ENCODE results near the gene TSHZ2.

TSHZ2 gene

DNA sequence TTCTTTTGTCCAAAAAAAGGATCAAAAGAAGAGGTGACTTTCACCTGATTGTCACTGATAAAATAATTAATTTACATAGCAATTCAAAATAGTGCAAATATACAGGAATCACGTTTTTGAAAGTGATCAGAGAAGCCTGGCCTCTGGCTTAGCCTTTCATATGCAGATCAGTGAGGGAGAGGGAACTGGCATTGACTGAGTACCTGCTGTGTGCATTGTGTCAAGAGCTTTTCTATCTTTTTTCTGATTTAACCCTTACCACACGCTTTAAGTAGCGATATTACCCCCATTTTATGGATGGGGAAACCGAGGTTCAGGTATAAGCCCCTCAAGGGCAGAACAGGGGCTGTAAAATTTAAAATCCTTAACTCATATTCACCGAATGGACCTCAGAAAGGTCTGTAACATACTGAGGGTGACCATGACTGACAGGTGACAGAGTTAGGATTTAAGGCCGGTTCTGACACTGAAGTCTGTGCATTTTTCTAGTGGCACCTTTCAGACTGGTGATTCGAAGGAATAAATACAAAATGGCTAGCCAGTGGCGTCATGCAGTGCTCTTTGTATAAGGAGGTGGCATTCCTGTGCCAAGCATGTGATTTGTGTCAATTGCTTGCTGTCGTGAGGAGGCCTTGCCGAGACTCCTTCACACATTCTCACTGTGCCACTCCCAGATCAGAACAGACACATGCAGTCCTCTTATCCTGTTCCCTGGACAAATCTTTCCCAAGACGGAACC is 310.2 kb downstream of the TSHZ2 start:
- Histone ChIP-seq H3K36me3 (ENCODE audit: insufficient read depth, low read length) (no peaks in the 10 kb centered on the region), H3K9ac (ENCODE audit: low read depth, low read length) (no peak overlapping the region)

DNA sequence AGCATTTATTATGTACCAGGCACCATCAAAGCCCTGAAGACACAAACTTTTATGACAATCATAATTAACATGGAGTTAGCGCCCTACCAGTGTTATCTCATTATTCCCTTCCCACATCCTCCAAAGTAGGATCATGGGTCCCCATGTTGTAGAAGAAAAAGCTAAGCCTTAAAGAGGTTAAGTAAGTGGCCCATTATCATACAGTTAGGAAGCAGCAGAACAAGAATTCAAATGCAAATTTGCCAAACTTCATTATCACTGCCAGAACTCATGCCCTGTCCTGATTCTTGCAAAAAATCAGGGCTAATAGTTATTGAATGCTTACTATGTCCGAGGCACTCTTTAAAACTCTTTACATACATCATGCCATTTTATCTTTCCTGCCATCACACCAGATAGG is 310.9 kb downstream of the TSHZ2 start:
- no peaks in the 10 kb centered on the region for H3K36me3 ChIP-seq (ENCODE audit: insufficient read depth, low read length)
- H3K9ac ChIP-seq (ENCODE audit: low read depth, low read length) = no peak overlapping the region
- peaks cover 31% of the 10 kb centered on the region for H3K4me1 ChIP-seq (ENCODE audit: insufficient read depth, low read length)
- no peaks in the 10 kb centered on the region for H3K9me3 ChIP-seq (ENCODE audit: control insufficient read depth, insufficient read depth, low read length)

More for the DNA sequence above, 310.2 kb downstream of the TSHZ2 start:
- H3K4me1 ChIP-seq (ENCODE audit: insufficient read depth, low read length) = peaks cover 31% of the 10 kb centered on the region
- H3K9me3 ChIP-seq (ENCODE audit: control insufficient read depth, insufficient read depth, low read length) = no peaks in the 10 kb centered on the region

DNA sequence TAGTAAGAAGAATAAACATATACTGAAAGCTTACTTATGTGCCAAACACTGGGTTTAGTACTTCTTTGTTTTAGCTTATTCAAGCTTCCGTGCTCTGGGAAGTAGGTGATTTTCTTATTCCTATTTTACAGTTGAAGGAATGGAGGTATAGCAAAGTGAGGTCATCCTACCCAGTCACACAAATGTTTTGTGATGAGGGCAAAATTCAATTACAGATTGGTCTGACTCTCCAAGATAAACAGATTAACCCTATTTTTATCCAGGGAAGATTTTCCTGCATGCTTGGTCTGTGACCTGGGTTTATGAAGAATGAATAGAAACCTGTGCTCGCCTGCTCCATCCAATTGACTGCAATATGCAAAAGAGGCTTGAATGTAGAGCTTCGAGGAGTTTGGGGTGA is 311.4 kb downstream of the TSHZ2 start:
- Histone ChIP-seq H3K4me1 (ENCODE audit: insufficient read depth, low read length) (peaks cover 31% of the 10 kb centered on the region), H3K36me3 (ENCODE audit: insufficient read depth, low read length) (no peaks in the 10 kb centered on the region), H3K9me3 (ENCODE audit: control insufficient read depth, insufficient read depth, low read length) (no peaks in the 10 kb centered on the region), H3K9ac (ENCODE audit: low read depth, low read length) (no peak overlapping the region)

DNA sequence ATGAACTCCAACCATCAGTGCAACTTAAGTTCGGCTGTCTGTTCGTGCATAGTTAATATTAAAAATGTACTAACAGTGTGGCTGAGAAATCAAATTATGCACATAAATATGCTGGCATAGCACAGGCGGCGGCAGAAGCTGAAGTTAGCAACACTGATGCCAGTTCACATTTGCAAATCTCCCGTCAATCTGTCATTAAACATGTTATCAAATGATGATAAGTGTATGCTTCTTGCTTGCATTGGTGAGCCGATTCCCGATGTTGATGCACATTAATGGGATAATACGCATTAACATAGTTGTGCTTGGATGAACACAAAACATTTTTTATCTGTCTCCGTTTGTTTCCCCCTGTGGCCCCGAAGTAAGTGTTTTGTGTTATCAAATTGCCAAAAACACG is 312.1 kb downstream of the TSHZ2 start:
- H3K4me1 ChIP-seq (ENCODE audit: insufficient read depth, low read length) = peaks cover 31% of the 10 kb centered on the region
- no peaks in the 10 kb centered on the region for H3K9me3 ChIP-seq (ENCODE audit: control insufficient read depth, insufficient read depth, low read length)
- no peaks in the 10 kb centered on the region for H3K36me3 ChIP-seq (ENCODE audit: insufficient read depth, low read length)
- no peak overlapping the region for H3K9ac ChIP-seq (ENCODE audit: low read depth, low read length)

- Histone ChIP-seq H3K36me3 (ENCODE audit: insufficient read depth, low read length) (no peaks in the 10 kb centered on the region), H3K9ac (ENCODE audit: low read depth, low read length) (no peak overlapping the region), H3K4me1 (ENCODE audit: insufficient read depth, low read length) (peaks cover 31% of the 10 kb centered on the region), H3K9me3 (ENCODE audit: control insufficient read depth, insufficient read depth, low read length) (no peaks in the 10 kb centered on the region)
These were observed 312.5 kb downstream of the TSHZ2 start for GRCh38 chr20:53284696-53285095.

DNA sequence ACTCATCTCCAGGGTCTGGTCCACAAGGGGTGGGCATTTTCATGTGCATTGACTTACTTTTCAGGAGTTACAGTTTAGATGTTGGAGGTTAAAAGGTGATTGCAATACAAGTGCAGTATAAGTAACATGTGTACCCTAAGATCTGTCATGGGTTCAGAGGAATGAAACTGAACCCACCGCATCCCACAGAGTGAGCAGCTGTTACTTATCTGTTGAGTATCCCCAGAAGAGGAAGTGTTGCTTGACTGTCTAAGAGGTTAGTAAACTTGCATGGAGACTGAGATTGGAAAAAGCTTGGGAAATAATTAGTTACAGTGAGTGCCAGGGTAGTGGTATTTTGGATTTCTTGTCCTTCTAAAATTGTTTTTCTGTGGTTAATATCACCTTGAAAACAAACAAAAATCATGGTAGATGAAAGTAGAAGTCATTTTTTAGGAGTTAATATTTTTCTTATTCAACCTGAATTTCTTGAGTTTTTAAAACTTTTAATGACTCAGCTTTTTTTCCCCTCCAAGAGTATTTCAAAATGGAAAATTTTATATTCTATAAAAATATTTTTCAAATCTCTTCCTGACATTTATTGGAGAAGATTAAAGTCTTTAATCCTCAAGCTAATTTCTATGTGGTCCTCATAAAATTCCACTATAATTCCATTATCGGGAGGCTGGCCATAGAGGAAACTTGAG is 315.3 kb downstream of the TSHZ2 start:
- Histone ChIP-seq H3K9me3 (ENCODE audit: control insufficient read depth, insufficient read depth, low read length) (no peaks in the 10 kb centered on the region), H3K36me3 (ENCODE audit: insufficient read depth, low read length) (no peaks in the 10 kb centered on the region), H3K9ac (ENCODE audit: low read depth, low read length) (no peak overlapping the region), H3K4me1 (ENCODE audit: insufficient read depth, low read length) (peaks cover 17% of the 10 kb centered on the region)

GRCh38 chr20:53291548-53291947 is 319.4 kb downstream of the TSHZ2 start:
- H3K9ac ChIP-seq (ENCODE audit: low read depth, low read length) = no peak overlapping the region
- H3K36me3 ChIP-seq (ENCODE audit: insufficient read depth, low read length) = no peaks in the 10 kb centered on the region
- peaks cover 6% of the 10 kb centered on the region; the same call in 1 of the 2 replicates for H3K4me1 ChIP-seq (ENCODE audit: insufficient read depth, low read length)
- no peaks in the 10 kb centered on the region for H3K9me3 ChIP-seq (ENCODE audit: control insufficient read depth, insufficient read depth, low read length)

GRCh38 chr20:53292347-53292746 is 320.2 kb downstream of the TSHZ2 start:
- no peaks in the 10 kb centered on the region for H3K36me3 ChIP-seq (ENCODE audit: insufficient read depth, low read length)

DNA sequence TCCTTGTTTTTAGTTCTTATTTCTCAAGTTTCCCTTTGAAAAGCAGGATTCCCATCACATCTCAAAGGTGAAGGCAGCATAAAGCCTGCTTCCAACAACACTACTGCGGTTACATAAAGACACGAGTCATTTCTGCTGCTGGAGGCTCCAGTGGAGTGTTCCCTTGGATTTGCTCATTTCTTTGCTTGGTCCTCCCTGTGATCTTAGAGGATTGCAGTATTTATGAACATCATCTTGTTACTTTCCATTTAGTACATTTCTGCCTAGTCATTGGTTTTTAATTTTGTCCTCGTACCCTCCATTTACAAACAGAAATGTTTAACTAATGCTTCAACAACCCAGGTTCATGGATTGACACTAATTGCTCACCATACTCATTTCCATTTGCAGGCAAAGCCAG is 322.6 kb downstream of the TSHZ2 start:
- Histone ChIP-seq H3K9ac (ENCODE audit: low read depth, low read length) (no peak overlapping the region), H3K4me1 (ENCODE audit: insufficient read depth, low read length) (peaks cover 6% of the 10 kb centered on the region; the same call in 1 of the 2 replicates), H3K36me3 (ENCODE audit: insufficient read depth, low read length) (no peaks in the 10 kb centered on the region), H3K9me3 (ENCODE audit: control insufficient read depth, insufficient read depth, low read length) (no peaks in the 10 kb centered on the region)

More at GRCh38 chr20:53292347-53292746, 320.2 kb downstream of the TSHZ2 start:
- no peak overlapping the region for H3K9ac ChIP-seq (ENCODE audit: low read depth, low read length)
- H3K9me3 ChIP-seq (ENCODE audit: control insufficient read depth, insufficient read depth, low read length) = no peaks in the 10 kb centered on the region
- H3K4me1 ChIP-seq (ENCODE audit: insufficient read depth, low read length) = peaks cover 6% of the 10 kb centered on the region; the same call in 1 of the 2 replicates

DNA sequence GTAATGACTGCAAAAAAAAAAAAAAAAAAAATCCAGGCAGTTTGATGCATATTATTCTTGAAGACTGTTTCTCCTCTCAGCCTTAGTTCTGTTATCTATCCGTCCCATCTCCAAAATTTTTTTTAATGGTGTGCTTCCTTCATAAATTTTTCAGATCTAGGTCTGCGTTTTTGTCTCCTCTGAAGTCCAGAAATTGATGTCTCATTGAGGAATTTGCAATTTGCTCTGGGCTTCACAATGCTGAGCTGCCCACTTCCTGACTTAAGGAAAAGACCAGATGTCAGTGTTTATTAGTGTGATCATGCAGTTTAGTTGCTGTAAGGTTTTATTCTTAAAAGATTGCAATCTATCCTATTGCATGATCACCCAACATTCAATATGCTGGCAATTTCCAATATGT is 323.9 kb downstream of the TSHZ2 start:
- Histone ChIP-seq H3K36me3 (ENCODE audit: insufficient read depth, low read length) (no peaks in the 10 kb centered on the region), H3K4me1 (ENCODE audit: insufficient read depth, low read length) (peaks cover 6% of the 10 kb centered on the region; the same call in 1 of the 2 replicates), H3K9ac (ENCODE audit: low read depth, low read length) (no peak overlapping the region), H3K9me3 (ENCODE audit: control insufficient read depth, insufficient read depth, low read length) (no peaks in the 10 kb centered on the region)

DNA sequence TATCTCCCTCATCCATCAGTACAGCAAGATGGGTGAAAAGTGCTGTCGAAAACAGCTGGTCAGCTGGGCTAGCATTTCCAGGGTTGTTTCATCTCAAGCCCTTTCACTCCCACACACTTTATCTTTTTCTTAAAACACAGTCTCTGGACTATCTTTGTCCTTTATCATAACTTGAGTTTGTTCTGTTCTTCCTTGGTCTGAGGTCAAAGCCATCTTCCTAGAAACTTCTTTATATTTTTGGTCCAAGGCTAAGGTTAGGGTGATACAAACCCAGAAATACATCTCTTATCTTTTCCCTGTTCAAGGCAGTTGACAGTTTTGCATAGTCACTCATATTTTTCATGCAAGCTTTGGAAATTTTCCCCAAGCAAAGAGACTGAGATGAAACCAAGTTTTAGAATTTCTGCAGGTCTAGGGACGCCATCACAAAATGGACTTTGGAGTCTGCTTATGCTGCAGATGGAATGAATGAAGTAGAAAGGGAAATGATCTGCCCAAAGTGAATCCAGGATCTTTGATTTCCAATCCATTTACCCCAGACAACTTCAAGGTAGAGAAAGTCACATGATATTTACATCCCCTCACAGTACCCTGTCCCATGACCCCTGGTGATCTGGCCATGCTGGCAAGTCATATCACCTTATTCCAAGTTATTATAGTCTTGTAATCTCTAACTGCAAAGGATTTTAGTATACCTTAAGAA is 324.4 kb downstream of the TSHZ2 start:
- Histone ChIP-seq H3K9me3 (ENCODE audit: control insufficient read depth, insufficient read depth, low read length) (no peaks in the 10 kb centered on the region), H3K9ac (ENCODE audit: low read depth, low read length) (no peak overlapping the region), H3K4me1 (ENCODE audit: insufficient read depth, low read length) (peaks cover 6% of the 10 kb centered on the region; the same call in 1 of the 2 replicates), H3K36me3 (ENCODE audit: insufficient read depth, low read length) (no peaks in the 10 kb centered on the region)

GRCh38 chr20:53297154-53297529 is 325.0 kb downstream of the TSHZ2 start:
- Histone ChIP-seq H3K9me3 (ENCODE audit: control insufficient read depth, insufficient read depth, low read length) (no peaks in the 10 kb centered on the region), H3K4me1 (ENCODE audit: insufficient read depth, low read length) (peaks cover 6% of the 10 kb centered on the region; the same call in 1 of the 2 replicates), H3K9ac (ENCODE audit: low read depth, low read length) (no peak overlapping the region), H3K36me3 (ENCODE audit: insufficient read depth, low read length) (no peaks in the 10 kb centered on the region)

DNA sequence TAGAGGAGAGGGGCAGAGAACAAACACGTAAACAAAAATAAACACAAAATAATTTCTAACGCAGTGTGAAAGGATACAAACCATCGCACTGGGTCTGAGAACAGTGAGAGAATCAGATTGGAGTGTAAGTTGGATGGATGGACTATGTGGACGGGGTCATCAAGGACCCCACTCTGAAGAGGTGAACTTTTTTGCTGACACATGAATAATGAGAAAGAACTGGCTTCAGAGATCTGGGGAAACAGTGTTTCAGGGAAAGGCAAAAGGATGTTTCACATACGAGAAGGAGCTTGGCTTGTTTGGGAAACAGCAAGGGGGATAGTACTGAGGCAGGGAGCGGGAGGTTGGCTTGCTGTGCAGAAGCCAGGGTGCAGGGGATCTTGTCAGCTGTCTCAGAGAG is 326.1 kb downstream of the TSHZ2 start:
- H3K9ac ChIP-seq (ENCODE audit: low read depth, low read length) = no peak overlapping the region
- H3K36me3 ChIP-seq (ENCODE audit: insufficient read depth, low read length) = no peaks in the 10 kb centered on the region
- peaks cover 6% of the 10 kb centered on the region; the same call in 1 of the 2 replicates for H3K4me1 ChIP-seq (ENCODE audit: insufficient read depth, low read length)
- H3K9me3 ChIP-seq (ENCODE audit: control insufficient read depth, insufficient read depth, low read length) = no peaks in the 10 kb centered on the region

DNA sequence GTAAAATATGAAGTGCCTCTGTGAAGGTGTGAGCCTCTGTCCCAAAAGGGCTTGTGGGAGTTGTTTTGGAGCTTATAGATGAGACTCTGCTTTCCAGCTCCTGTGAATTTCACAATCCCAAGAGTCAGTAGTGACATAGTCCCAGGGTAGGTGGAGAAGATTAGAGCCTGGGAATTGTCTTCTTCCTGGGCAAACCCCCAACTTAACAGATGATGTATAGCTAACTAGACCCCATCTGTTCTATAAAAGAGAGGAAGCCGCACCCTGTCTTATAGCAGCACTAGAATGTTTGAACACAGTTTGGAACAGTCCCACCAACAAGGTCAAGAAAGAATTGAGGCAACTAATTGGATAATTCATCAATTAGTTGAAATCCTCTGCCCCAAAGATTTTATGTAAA is 326.8 kb downstream of the TSHZ2 start:
- Histone ChIP-seq H3K9me3 (ENCODE audit: control insufficient read depth, insufficient read depth, low read length) (no peaks in the 10 kb centered on the region), H3K4me1 (ENCODE audit: insufficient read depth, low read length) (peaks cover 6% of the 10 kb centered on the region; the same call in 1 of the 2 replicates), H3K9ac (ENCODE audit: low read depth, low read length) (no peak overlapping the region), H3K36me3 (ENCODE audit: insufficient read depth, low read length) (no peaks in the 10 kb centered on the region)

All from ES-I3 (cell line).